ENCODE data around the gene BMP4.

GRCh38 chr14:54002653-54003052 is 46.0 kb upstream of the BMP4 start:
- TF ChIP-seq CTCF (IDR thresholded peaks at IDR 0.05) (no peak), EZH2 (IDR thresholded peaks at IDR 0.05; ENCODE audit: borderline replicate concordance, insufficient read depth, low read depth, low read length, poor library complexity, severe bottlenecking) (no peak)
